ENCODE data around the gene ZNF512B. TPM values are rescaled to one million over a fixed set of nuclear protein-coding genes. Genes with fewer than 3 reads are reported as not detected.

Gene ZNF512B
- polyA plus RNA-seq, 2 of the 4 experiments (the other 2 are of a cell fraction), result 2.1 to 16.8 TPM

DNA sequence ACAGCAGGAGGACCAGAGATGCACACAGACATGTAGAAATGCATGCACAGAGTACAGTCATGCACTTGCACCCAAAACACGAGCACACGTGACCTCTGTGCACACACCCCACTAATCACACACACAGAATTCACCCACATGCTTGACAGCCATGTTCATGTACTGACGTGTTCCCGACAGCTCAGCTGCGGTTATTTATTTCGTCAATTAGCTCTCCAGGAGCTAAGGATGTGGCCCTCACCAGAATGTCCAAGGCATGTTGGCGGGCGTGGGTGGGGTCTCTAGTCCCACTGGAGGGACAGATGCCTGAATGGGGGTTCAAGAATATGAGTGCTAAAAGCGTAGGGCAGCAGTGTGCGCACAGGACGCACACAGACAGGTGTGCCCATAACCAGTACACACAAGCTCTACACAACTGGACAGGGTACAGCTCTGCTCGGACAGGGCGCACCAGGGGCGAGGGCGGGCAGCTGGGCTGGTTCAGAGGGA is 10.6 kb upstream of the ZNF512B start:
- Histone ChIP-seq H3K4me2 (peak overlapping the region; percentile 81), H3K4me1 (peaks cover 34% of the 10 kb centered on the region), H3K27ac (peak overlapping the region; percentile 94 to 95), H3K4me3 (peak overlapping the region; percentile 93), H3K9me3 (no peaks in the 10 kb centered on the region)
- WGBS (ENCODE audit: missing lambda C conversion rate), result 93% methylated on average over 15 of the region's 15 CpGs
- TF ChIP-seq RARB (CRISPR knock-in tag; IDR thresholded peaks at IDR 0.05) (no peak), ESRRA (IDR thresholded peaks at IDR 0.05; ENCODE audit: borderline replicate concordance, low read length) (no peak), CEBPB (IDR thresholded peaks at IDR 0.05) (no peak), PHF8 (IDR thresholded peaks at IDR 0.05; ENCODE audit: borderline replicate concordance, low read depth) (no peak), NR3C1 (IDR thresholded peaks at IDR 0.05) (no peak), SREBF2 (IDR thresholded peaks at IDR 0.05) (no peak), ZNF302 (CRISPR knock-in tag; IDR thresholded peaks at IDR 0.05) (no peak), NPAS2 (CRISPR knock-in tag; IDR thresholded peaks at IDR 0.05; ENCODE audit: borderline replicate concordance) (no peak), RNF2 (IDR thresholded peaks at IDR 0.05; ENCODE audit: borderline replicate concordance, low read depth) (no peak), KDM5A (IDR thresholded peaks at IDR 0.05) (no peak)
- TF ChIP-seq, protein P1, sequence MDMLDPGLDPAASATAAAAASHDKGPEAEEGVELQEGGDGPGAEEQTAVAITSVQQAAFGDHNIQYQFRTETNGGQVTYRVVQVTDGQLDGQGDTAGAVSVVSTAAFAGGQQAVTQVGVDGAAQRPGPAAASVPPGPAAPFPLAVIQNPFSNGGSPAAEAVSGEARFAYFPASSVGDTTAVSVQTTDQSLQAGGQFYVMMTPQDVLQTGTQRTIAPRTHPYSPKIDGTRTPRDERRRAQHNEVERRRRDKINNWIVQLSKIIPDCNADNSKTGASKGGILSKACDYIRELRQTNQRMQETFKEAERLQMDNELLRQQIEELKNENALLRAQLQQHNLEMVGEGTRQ (IDR thresholded peaks at IDR 0.05), result no peak
- ATAC-seq (peak; percentile 51 to 66; a peak in 4 of 6 replicates), FAIRE-seq (no peak), DNase-seq (ENCODE audit: low read depth in 1 of 2, low spot score in 1 of 2) (no peak)
- POLR2A ChIA-PET, result interaction anchor here (0.5 to 1.2 kb wide), 31 partner anchors 10 to 460 kb away, joined by 3 to 17 read pairs (median 4); partner anchors contain the start of genes ABHD16B, ARFRP1, GMEB2 and OPRL1
- CTCF ChIA-PET, result interaction anchor here (0.6 to 3.3 kb wide), 44 partner anchors 8 to 483 kb away, joined by 3 to 27 read pairs (median 4); partner anchors contain the start of genes ARFRP1, C20orf204, OPRL1 and PTK6

DNA sequence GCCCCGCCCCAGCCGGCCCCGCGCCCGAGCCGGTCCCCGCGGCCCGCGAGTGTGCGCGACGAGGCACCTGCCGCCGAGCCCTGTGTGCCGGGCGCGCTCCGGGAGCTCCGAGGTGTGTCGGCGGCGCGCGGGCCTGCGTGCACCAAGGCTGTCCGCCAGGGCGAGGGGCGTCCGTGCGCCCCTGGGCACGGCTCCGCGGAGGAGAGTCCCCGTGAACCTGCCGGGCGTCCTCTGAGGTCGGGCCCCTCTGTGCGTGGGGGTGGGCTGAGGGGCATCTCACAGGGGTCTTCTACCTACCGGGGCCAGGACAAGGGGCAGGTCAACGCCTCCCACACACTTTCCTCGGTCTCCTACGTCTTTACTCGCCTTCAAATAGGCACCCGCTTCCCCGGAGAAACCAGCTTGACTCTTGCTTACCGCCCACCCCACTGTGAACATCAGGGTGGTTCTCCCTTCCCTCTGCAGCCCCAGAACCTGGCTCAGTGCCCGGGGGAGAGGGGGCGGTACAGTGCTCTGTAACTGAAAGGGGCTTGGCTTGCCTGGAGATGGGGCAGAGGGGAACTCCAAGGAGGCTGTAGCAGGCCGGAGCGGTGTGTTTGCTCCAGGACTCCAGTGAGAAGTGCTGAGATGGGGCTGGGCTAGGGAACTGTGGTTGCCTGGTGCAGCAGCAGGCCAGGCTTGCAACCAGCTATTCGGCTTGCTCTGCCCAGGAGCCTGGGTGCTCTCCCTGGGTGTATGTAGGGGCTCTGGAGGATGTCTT is 10.0 kb upstream of the ZNF512B start, which contains the start of gene SAMD10:
Gene SAMD10, minus strand, starts transcription at position 86 of the 760 bp plus-strand sequence. CDS start 175 bp downstream, outside the sequence.
- CTCF ChIA-PET, result interaction anchor here (0.7 to 3.3 kb wide), 37 partner anchors 8 to 482 kb away, joined by 3 to 27 read pairs (median 3); partner anchors contain the start of genes ARFRP1, C20orf204, OPRL1 and PTK6
- no peak for DNase-seq (ENCODE audit: low read depth in 1 of 2, low spot score in 1 of 2)
- Histone ChIP-seq H3K9me3 (no peaks in the 10 kb centered on the region), H3K4me2 (peak within 1 kb of the TSS; percentile 81), H3K27ac (peak within 1 kb of the TSS; percentile 94 to 95), H3K4me1 (peaks cover 40% of the 10 kb centered on the region), H3K4me3 (no peak within 1 kb of the TSS; the same call in 2 of the 3 replicates)
- peak in 1 of 2 experiments; percentile 1; a peak in 1 of 6 replicates for ATAC-seq
- WGBS (ENCODE audit: missing lambda C conversion rate), result 88% methylated on average over 29 of the region's 52 CpGs
- TF ChIP-seq HOXB13 (CRISPR knock-in tag; IDR thresholded peaks at IDR 0.05; ENCODE audit: low read depth) (no peak), ZNF302 (CRISPR knock-in tag; IDR thresholded peaks at IDR 0.05) (no peak), POLR2A (IDR thresholded peaks at IDR 0.05; ENCODE audit: low read length) (no peak), EHMT2 (IDR thresholded peaks at IDR 0.05; ENCODE audit: low read depth) (no peak), POLR2AphosphoS2 (conservative IDR thresholded peaks at IDR 0.05; ENCODE audit: low read length) (no peak), HOXB5 (CRISPR knock-in tag; IDR thresholded peaks at IDR 0.05) (no peak), FOSB (CRISPR knock-in tag; IDR thresholded peaks at IDR 0.05) (no peak)
- TF ChIP-seq, protein P2, sequence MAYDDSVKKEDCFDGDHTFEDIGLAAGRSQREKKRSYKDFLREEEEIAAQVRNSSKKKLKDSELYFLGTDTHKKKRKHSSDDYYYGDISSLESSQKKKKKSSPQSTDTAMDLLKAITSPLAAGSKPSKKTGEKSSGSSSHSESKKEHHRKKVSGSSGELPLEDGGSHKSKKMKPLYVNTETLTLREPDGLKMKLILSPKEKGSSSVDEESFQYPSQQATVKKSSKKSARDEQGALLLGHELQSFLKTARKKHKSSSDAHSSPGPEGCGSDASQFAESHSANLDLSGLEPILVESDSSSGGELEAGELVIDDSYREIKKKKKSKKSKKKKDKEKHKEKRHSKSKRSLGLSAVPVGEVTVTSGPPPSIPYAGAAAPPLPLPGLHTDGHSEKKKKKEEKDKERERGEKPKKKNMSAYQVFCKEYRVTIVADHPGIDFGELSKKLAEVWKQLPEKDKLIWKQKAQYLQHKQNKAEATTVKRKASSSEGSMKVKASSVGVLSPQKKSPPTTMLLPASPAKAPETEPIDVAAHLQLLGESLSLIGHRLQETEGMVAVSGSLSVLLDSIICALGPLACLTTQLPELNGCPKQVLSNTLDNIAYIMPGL (CRISPR knock-in tag; IDR thresholded peaks at IDR 0.05; ENCODE audit: borderline replicate concordance), result no peak
- TF ChIP-seq, protein P3, sequence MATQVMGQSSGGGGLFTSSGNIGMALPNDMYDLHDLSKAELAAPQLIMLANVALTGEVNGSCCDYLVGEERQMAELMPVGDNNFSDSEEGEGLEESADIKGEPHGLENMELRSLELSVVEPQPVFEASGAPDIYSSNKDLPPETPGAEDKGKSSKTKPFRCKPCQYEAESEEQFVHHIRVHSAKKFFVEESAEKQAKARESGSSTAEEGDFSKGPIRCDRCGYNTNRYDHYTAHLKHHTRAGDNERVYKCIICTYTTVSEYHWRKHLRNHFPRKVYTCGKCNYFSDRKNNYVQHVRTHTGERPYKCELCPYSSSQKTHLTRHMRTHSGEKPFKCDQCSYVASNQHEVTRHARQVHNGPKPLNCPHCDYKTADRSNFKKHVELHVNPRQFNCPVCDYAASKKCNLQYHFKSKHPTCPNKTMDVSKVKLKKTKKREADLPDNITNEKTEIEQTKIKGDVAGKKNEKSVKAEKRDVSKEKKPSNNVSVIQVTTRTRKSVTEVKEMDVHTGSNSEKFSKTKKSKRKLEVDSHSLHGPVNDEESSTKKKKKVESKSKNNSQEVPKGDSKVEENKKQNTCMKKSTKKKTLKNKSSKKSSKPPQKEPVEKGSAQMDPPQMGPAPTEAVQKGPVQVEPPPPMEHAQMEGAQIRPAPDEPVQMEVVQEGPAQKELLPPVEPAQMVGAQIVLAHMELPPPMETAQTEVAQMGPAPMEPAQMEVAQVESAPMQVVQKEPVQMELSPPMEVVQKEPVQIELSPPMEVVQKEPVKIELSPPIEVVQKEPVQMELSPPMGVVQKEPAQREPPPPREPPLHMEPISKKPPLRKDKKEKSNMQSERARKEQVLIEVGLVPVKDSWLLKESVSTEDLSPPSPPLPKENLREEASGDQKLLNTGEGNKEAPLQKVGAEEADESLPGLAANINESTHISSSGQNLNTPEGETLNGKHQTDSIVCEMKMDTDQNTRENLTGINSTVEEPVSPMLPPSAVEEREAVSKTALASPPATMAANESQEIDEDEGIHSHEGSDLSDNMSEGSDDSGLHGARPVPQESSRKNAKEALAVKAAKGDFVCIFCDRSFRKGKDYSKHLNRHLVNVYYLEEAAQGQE (IDR thresholded peaks at IDR 0.05), result no peak
- TF ChIP-seq, protein P4, sequence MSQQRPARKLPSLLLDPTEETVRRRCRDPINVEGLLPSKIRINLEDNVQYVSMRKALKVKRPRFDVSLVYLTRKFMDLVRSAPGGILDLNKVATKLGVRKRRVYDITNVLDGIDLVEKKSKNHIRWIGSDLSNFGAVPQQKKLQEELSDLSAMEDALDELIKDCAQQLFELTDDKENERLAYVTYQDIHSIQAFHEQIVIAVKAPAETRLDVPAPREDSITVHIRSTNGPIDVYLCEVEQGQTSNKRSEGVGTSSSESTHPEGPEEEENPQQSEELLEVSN (IDR thresholded peaks at IDR 0.05; ENCODE audit: borderline replicate concordance, low read depth), result no peak
- TF ChIP-seq, protein P1 (IDR thresholded peaks at IDR 0.05), result no peak
- FAIRE-seq, result no peak
- POLR2A ChIA-PET, result interaction anchor here (0.9 to 1.2 kb wide), 4 partner anchors 11 to 458 kb away, joined by 3 to 17 read pairs (median 9); partner anchors contain the start of gene PTK6

Data from A549 (cell line).